ENCODE measurements around the gene NLE1.
"Not testable (repeated sequence)": the region's sequence is repeated elsewhere in the genome, so short reads cannot be mapped to it uniquely, and the experiment has no call there.

- TF ChIP-seq CTCF (IDR thresholded peaks at IDR 0.05; ENCODE audit: low read depth, low read length, missing input control); HNF4G (IDR thresholded peaks at IDR 0.05); MAX (IDR thresholded peaks at IDR 0.05); TAF1 (conservative IDR thresholded peaks at IDR 0.05); SP1 (IDR thresholded peaks at IDR 0.05); GABPA (IDR thresholded peaks at IDR 0.05 in 1 of 2, conservative IDR thresholded peaks at IDR 0.05 in 1 of 2); RXRA (IDR thresholded peaks at IDR 0.05); JUND (IDR thresholded peaks at IDR 0.05): not testable (repeated sequence)
Observed at GRCh38 chr17:35090707-35091106, 51.4 kb downstream of the NLE1 start.

Measured in liver (tissue), 3 donors.